HG03066 (cell line): ENCODE measurements around the gene SLC16A11.
A peak's percentile ranks its signal among the peaks of the same experiment; 100 is the strongest.

Experiments used
- ATAC-seq: cut with Tn5 transposase; IDR thresholded peaks from one replicate; pipeline ENCODE4 v1.9.1; 2021; ENCODE audit warnings: low read depth; ENCODE audit not compliant: unreplicated experiment

Gene SLC16A11

DNA sequence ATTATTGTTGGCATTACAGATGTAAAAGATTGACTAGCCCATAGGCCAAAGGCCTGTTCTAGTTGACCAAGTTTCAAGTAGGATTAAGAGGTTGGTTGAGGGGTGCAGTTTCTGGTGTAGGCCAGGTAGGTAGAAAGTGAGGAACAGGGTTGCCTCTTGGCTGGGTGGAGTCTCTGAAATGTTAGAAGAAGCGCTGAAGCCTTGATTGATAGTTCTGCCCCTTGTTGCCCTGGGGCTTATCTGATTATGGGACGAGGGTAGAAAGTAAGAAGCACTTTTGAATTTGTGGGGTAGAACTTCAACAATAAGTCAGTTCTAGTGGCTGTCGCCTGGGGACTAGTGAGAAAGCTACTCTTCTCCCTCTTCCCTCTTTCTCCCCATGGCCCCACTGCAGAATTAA, 14.8 kb downstream of the SLC16A11 start:
- no peak for ATAC-seq

DNA sequence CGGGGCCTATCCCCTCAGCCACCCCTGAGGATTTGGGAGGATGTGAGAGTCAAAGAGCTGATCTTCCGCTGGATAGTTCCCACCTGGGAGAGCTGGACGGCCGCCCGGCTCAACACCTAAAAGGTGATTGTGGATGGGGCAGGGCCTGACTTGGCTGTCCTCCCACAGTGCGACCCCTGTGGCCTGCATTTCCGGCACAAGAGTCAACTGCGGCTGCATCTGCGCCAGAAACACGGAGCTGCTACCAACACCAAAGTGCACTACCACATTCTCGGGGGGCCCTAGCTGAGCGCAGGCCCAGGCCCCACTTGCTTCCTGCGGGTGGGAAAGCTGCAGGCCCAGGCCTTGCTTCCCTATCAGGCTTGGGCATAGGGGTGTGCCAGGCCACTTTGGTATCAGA, 16.6 kb downstream of the SLC16A11 start:
- no peak for ATAC-seq

DNA sequence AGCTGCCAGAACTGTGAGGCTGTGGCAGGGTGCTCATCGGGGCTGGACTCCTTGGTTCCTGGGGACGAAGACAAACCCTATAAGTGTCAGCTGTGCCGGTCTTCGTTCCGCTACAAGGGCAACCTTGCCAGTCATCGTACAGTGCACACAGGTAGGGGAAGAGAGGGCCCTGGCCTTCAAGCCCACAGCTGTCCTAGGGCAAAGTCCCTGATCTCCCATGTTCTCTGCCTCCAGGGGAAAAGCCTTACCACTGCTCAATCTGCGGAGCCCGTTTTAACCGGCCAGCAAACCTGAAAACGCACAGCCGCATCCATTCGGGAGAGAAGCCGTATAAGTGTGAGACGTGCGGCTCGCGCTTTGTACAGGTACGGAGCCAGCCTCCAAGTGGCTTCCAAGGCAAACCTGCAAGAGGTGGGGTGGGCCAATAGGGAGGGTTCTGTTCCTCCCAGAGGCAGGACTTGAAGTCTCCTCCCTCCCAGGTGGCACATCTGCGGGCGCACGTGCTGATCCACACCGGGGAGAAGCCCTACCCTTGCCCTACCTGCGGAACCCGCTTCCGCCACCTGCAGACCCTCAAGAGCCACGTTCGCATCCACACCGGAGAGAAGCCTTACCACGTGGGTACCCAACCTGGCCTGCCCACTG, 17.3 kb downstream of the SLC16A11 start:
- ATAC-seq, result no peak

DNA sequence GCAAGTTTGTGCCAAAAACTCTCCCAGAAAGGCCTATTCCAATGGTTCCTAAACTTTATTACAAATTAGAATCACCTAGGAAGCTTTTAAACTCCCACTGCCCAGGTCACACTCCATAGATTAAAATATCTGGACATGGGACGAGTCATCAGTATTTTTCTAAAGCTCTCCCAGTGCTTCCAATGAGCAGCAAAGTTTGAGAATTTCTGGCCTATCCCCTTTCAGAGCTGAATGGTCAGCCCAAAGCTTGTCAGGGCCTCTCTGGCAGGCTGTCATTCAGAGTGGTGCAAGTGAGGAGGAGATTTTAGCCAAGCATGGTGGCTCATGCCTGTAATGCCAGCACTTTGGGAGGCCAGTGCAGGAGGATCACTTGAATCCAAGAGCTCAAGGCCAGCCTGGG, 18.6 kb downstream of the SLC16A11 start:
- ATAC-seq, result no peak

DNA sequence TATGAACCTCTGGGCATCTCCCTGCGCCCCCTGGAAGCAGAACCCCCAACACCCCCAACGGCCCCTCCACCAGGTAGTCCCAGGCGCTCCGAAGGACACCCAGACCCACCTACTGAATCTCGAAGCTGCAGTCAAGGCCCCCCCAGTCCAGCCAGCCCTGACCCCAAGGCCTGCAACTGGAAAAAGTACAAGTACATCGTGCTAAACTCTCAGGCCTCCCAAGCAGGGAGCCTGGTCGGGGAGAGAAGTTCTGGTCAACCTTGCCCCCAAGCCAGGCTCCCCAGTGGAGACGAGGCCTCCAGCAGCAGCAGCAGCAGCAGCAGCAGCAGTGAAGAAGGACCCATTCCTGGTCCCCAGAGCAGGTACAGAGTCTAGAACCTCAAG, 19.5 kb downstream of the SLC16A11 start:
- no peak for ATAC-seq

DNA sequence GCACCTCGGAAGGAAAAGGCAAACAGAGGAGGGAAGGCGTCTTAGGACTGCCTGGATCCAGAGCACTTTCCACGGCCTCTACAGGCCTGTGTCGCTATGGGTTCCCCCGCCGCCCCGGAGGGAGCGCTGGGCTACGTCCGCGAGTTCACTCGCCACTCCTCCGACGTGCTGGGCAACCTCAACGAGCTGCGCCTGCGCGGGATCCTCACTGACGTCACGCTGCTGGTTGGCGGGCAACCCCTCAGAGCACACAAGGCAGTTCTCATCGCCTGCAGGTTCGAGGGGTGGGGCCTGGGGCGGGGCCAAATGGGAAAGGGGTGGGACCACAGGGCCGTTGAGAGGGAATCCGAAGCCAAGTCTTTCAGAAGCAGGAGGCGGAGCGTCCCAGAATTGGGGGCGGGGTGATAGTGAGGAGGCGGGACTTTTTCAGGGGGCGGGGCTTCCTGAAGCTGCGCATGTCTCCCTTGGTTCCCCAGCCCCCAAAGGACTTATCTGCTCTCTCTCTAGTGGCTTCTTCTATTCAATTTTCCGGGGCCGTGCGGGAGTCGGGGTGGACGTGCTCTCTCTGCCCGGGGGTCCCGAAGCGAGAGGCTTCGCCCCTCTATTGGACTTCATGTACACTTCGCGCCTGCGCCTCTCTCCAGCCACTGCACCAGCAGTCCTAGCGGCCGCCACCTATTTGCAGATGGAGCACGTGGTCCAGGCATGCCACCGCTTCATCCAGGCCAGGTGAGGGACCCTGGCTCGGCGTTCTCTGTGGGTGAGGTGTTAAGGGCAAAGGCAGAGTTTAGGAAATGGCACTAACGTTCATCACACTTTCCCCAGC, 20.1 kb downstream of the SLC16A11 start:
- ATAC-seq, result no peak

DNA sequence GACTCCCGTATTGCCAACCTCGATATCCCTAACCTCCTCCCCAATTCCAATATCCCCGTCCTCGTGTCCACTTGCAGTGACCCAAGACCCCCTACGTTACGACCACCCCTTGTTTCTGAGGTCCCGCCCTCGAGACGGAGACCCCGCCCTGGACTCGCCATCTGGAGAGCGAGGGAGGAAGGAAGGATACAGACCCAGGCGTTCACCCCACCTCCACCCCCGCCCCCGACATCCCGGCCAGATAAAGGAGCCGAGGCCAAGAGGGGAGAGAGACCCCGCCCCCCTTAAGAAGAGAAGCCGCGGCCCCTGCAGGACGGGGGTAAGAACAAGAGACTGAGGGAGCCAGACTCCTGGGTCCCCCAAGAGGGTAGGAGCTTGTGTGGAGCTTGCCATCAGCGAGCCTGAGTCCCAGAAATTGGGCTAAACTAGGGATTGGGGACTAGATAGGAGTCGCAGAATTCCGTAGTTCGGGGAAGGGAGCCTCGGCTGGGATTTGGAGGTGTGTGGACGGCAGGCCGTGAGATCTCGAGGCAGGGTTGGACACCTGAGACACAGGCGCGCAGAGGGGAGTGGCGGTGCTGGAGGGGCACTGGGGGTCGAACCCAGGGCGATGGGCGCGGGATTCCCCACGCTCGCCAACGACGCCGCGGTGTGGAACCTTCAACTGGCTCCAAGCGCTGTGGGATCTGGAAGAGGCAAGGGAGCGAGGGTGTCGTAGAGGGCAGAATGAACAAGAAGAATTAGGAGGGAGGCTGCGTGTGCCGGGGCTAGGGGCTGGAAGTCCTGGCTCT, 20.9 kb downstream of the SLC16A11 start, which contains the start of gene BCL6B:
TSS of gene BCL6B (plus strand) at position 270 of the 791 bp plus-strand sequence. CDS start 622 bp downstream, outside the sequence.
- no peak for ATAC-seq

DNA sequence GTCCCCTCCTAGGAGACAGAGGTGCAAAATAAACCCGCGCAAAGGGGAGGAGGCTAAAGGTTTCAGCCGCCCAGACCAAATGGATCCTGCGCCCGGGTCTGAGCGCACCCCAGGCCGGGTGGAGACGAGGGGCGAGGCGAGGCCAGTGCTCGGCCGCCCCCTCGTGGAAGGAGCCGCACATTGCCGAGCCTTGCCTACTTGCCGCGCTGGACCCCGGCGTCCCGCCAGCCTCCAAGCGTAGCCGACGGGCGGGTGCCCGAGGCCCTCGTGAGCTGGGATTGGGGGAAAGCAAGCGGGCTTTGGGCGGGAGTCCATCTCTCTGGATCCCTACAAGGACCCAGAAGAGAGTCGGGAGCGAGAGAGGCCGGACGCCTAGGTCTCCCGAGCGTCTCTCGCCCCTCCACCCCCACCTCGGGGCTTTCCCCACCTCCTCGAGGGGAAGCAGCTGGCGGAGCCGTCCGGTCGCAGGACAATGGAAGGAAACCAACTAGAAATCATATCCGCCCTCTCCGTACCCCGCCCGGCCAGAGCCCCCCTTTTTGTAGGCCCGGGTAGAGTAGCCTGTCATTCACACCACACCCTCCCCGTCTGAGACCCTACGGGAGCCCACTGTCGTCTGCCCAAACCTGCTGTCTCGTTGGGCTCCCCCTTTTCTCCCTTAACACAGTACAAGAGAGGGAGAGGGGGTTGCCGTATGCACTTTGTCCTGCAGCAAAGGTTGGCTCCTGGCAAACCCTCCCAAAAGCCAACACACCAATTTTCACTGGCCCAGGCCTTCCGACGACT, 21.7 kb downstream of the SLC16A11 start:
- peak; percentile 50 for ATAC-seq

DNA sequence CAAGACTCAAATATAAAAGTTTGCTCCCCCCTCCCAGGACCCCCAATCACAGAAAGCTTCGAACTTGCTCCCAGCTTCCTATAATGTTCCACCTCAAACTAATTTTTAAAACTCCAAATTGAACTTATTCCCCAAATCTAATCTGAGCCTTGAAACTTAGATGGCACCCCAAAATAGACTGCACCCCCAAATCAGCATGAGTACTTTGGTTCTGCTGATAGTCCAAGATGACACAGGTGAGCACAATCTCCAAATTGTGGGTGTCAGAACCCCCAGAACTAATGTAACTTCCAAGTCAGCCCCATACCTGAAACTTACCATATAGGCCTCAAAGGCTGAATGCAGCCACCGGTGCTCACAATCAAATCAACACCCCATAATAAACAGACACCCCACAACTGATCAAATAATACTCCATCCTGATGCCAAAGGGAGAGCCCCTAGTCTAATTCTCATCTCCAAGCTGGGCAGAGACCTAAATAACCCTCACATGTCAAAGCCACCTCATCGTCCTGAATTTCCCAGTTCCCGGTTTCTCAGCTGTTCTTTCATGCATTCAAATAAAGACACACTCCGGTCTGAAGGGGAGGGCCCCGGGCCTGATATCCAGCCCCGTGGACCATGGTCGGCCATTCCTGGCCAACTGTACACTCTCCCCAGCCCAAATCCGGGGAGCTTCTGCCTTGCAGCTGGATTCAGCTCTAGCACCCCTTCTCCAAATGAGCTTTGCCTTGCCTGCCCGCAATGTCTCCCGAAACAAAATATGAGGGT, 22.8 kb downstream of the SLC16A11 start:
- no peak for ATAC-seq

DNA sequence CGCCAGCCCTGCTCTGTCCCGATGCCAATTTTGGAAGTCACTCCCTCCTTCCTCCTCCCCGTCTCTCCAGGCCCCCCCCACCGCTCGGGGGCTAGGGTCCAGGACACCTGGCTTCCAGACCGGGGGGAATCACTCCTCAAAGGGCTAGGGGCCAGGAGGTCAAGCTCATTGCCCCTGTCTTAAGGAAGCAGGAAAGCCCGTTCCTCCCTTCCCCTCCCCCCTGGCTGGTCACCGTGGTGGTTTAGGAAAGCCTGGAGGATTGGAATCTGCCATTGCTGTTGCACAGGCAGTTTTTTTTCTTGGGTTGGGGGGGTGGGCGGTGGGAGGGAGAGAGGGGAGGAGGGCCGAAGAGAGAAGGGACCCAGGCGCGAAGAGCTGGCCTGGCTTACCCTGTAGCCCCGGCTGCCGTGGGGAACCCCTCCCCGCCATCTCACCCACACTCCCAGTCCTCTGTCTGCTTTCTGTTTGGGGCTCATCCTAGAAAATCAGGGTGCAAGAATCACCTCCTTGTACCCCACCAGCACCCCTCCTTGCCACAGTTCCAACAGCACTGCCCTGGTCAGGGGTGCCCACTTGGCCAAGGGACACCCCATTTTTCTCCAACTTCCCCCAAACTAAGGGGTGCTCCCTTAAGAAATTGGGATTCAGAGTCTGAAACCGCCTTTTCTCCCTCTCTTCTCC, 23.9 kb downstream of the SLC16A11 start:
- no peak for ATAC-seq

DNA sequence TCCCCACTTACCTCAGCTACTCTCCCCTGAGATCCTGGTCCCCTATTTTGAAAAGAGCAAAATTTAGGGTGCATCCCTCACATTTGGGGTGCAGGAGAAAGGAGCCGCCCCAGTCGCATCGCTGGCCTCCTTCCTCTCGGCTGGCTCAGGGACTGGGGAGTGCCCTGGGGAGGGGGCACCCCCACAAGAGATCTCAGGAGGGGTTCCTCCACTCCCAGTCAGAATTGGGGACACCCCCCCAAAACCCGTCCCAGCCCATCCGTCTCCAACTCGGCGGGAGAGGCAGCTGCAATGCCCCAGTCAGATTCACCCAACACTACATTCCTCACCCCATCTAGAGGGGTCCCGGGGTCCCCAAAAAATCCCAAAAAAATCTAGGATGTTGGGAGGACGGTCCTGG, 24.5 kb downstream of the SLC16A11 start:
- ATAC-seq, result no peak

DNA sequence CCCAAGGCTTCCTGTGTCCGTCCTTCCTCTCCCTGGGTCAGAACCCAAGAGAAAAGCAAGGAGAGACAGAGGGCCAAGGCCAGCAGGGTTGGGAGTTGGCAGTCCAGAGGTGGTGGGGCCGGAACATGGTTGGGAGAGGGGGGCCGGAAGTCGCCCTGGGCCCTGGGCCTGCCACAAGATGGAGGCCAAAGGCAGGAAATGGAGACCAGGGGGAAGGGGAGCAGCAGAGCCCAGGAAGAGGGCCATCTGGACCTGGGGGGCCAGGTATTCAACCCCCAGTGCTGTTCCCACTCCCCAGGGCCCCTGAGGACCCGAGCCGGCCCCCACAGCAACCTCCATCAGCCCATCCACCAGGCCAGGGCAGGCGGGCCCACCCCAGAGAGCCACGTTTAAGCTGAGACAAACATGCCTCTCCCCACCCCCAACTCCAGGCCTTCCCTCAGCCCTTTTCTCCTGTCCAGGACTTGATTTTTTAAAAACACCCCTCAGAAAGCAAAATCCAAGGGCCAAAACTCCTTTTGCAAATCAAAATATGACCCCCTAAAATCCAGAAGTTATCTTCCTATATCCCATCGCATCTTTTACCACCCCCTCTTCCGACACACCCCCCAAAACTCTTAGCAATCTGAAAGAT, 25.4 kb downstream of the SLC16A11 start:
- no peak for ATAC-seq

DNA sequence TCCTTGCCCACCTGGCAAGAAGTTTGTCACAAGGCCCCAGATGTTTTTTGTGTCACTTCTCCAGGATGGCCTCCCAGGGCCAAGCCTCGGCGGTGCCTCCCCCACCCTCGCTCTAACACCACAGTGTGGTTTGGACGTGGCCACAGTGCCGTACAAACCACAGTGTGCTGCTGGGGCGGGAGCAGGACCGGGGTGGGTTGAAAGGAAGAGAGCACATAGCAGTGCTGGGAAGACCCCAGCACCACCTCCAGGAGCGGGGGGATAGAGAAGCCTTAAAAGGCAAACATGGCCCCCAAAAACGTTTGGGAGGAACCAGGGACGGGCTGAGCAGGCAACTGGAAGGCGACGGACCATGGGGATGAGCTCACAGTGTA, 26.1 kb downstream of the SLC16A11 start:
- no peak for ATAC-seq

DNA sequence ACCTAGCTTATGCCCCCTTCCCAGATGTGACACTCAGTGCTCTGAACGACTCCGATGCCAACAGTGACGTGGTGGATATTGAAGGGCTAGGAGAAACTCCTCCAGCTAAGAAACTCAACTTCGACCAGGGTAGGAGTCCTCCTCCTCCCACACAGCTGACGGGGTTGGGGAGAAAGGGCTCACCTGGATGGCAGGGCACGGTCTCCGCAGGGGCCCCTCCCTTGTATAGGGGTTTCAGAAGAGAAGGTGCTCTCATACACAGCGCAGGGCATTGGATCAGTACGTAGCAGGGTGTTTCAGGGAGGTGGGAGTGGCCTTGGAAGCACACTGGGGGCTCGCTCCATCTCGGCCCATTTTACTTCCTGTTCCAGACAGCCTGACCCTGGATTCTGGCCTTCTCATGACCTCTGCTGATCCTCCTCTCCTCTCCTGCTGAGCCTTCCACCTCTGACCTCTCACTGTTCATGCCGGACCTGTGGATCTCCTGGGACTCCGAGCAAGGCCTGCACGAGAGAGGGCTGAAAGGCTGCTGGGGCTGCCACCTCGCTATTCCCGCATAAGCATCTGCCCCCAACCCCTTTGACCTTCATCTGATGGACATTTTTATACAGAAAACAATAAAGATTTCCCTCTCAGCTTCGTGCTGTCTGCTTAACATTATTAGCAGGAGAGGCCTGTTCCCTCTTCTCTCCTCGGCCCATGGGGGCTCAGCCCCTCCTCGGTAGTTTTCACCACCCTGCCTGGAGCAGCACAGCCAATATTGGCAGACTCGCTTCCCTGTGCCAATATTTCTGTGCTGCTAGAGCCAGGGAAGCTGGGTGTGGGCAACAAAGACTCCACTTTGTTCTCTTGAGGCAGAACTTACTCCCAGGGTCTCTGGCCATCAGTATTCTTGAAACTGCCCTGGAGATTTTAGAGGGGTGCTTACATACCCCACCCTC, 26.7 kb downstream of the SLC16A11 start:
- ATAC-seq, result no peak

DNA sequence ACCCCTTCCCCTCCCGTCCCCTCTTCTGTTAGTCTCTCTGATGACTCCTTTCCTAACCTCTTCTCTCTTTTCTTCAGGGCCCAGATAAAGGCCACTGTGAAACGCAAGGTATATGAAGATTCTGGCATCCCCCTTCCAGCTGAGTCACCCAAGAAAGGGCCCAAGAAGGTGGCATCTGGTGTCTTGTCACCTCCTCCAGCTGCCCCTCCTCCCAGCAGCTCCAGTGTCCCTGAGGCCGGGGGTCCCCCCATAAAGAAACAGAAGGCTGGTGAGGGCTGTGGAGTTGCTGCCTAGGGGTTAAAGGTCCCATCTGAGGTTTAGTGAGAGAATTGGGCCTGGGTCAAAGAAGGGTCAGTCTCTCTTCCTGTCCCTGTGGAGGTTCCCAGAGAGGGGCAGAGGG, 27.5 kb downstream of the SLC16A11 start:
- no peak for ATAC-seq

DNA sequence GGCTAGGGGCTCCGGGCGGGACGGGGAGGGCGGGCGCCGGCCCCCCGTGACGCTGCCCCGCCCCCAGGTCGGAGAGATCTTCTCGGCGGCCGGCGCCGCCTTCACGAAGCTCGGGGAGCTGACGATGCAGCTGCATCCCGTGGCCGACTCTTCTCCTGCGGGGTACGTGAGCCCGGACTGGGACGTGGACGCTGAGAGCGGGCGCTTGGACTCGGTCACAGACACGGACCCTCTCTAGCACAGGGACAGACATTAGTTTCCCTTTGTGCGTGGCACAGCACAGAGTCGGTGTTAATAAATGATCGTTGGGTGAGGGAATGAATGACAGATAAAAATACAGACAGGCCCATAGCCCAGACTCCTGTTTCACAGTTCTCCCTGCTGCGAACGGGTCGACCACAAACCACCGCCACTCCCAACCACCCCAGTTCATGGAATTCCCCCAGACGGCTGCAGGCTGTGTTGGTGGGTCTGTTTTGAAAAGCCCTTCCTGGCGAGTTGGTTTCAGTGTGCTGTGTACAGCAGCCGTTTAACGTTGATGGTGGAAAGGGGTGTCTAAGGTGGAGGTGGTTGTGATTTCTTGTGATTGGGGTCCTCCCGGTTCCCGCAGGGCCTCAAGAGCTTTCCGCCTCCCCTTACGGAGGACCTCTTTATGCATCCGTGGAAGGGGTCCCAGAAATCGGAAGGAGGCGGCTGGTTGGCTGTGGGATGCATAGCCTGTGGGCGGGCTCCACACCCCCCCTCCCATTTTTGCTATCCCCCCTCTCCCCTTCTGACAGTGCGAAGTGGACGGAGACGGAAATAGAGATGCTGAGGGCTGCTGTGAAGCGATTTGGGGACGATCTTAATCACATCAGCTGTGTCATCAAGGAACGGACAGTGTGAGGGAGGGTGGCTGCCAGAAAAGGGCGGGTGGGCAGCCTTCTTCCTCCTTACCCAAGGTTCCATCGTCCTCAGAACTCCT, 28.6 kb downstream of the SLC16A11 start:
- no peak for ATAC-seq
